ELF-1 (cell line): ENCODE data around the gene SIGLECL1.
"Not testable (repeated sequence)": the region's sequence is repeated elsewhere in the genome, so short reads cannot be mapped to it uniquely, and the experiment has no call there.

Source experiments
- DNase-seq: peaks from one replicate; pipeline ENCODE4 v3.0.0-alpha.2; 2016; ENCODE audit warnings: low read depth, low spot score

Gene SIGLECL1

GRCh38 chr19:51250786-51251467 is at the start of gene SIGLECL1:
TSS of gene SIGLECL1 (plus strand) at chr19:51251080. CDS start at chr19:51264073, 12,993 bp downstream.
- DNase-seq, result no peak

DNA sequence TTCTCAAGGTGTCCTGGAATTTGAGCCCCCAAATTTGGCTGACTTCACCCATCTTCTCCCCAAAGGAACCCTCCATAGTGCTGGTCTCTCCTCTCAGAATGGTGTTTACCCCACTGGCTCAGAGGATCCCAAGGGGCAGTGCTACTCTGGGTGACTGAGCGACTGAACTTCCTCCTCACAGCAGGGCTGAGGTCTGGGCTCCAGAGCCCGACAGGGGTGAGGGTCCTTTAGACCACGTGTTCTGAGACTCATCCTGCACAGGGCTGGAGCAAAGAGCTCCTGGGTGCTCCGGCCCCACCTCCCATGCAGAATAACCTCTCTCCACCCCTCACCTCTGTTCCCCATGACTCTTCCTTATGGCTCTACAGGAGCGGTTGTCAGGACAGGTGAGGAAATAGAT is 49.2 kb upstream of the SIGLECL1 start:
- no peak for DNase-seq

- DNase-seq, result no peak
Measured at GRCh38 chr19:51203916-51204315, 47.0 kb upstream of the SIGLECL1 start.

DNA sequence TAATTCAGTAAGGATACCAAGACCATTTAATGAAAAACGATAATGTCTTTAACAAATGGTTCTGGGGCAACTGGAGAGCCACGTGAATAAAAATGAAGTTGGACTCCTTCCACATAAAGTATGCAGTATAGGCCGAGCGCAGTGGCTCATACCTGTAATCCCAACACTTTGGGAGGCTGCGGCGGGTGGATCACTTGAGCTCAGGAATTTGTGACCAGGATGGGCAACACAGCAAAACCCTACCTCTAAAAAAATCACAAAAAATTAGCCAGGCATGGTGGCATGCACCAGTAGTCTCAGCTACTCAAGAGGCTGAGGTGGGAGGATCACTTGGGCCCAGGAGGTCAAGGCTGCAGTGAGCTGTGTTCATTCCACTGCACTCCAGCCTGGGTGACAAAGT is 46.6 kb upstream of the SIGLECL1 start:
- no peak for DNase-seq

DNA sequence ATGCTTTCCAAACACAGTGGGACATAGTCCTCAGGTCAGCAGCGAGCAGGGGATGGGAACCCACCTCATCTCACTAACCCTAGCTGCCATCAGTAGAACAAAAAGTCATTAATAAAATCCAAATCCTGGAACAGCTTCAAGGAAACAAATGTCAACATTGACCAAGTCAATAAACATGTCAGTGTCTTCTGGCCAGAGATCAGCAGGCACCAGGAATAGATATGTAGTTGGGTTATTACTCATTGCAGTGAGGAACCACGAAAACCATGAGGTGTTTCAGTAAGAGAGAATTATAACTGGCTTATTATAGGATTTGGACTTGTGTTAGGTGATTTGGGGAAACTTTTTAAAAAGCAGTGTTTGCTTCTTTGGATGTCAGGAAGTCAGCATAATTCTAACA is 43.1 kb upstream of the SIGLECL1 start:
- no peak for DNase-seq

- DNase-seq, result no peak
Measured at GRCh38 chr19:51210191-51210784, 40.6 kb upstream of the SIGLECL1 start.

DNA sequence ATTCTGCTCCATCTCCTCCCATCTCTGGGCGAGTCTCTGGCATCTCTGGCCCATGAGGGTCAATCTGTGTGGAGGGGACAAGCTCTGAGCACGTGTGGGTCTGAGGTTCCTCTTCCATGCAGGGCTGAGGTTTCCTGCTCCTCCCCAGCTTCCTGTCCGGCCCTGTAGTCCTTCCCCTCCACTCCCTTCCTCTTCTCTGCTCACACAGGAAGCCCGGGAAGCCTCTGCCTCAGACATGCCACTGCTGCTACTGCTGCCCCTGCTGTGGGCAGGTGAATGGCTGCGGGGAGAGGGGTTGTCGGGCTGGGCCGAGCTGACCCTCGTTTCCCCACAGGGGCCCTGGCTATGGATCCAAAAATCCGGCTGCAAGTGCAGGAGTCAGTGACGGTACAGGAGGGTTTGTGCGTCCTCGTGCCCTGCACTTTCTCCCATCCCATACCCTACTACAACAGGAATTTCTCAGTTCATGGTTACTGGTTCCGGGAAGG is 40.0 kb upstream of the SIGLECL1 start:
- not testable (repeated sequence) for DNase-seq

DNA sequence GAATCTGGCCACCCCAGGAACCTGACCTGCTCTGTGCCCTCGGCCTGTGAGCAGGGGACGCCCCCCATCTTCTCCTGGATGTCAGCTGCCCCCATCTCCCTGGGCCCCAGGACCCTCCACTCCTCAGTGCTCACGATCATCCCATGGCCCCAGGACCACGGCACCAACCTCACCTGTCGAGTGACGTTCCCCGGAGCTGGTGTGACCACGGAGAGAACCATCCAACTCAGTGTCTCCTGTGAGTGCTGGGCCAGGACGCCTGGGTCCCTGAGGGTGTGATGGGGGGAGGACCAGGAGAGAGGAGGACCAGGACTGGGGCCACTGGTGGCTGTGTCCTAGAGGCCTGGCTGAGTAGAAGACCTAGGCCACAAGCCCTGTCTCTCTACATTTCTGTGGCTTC is 39.0 kb upstream of the SIGLECL1 start:
- no peak for DNase-seq

DNA sequence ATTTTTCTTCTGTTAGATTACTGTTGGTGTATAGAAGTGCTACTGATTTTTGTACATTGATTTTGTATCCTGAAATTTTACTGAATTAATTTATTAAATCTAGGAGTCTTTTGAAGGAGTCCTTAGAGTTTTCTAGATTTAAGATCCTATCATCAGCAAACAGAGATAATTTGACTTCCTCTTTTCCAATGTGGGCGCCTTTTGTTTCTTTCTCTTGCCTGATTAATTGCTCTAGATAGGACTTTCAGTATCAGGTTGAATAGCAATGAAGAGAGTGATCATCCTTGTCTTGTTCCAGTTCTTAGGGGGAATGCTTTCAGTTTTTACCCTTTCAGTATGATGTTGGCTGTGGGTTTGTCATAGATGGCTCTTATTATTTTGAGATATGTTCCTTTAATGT is 31.6 kb upstream of the SIGLECL1 start:
- no peak for DNase-seq

GRCh38 chr19:51219971-51220370 is 30.9 kb upstream of the SIGLECL1 start:
- DNase-seq, result no peak

DNA sequence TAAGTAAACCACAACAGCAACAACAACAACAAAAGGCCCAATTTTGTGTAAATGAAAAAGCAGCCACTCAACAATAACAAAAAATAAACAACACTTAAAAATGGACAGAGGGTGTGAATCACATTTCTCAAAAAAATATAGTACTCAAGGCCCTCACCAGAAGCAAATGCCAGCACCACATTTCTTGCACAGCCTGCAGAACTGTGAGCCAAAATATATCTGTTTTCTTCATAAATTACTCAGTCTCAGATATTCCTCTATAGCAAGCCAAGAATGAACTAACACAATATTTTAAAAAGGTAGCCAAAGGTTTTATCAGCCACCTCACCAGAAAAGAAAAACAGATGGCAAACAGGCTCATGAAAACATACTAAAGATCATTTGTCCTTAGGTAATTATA is 29.9 kb upstream of the SIGLECL1 start:
- no peak for DNase-seq

GRCh38 chr19:51224163-51224641 is 26.7 kb upstream of the SIGLECL1 start:
- DNase-seq, result no peak

DNA sequence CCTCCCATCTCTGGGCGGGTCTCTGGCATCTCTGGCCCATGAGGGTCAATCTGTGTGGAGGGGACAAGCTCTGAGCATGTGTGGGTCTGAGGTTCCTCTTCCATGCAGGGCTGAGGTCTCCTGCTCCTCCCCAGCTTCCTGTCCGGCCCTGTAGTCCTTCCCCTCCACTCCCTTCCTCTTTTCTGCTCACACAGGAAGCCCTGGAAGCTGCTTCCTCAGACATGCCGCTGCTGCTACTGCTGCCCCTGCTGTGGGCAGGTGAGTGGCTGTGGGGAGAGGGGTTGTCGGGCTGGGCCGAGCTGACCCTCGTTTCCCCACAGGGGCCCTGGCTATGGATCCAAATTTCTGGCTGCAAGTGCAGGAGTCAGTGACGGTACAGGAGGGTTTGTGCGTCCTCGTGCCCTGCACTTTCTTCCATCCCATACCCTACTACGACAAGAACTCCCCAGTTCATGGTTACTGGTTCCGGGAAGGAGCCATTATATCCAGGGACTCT is 25.9 kb upstream of the SIGLECL1 start, which contains the start of gene CD33:
CD33 (plus strand) TSS at position 183 of the 496 bp plus-strand sequence; CDS start at position 222, 39 bp downstream.
- not testable (repeated sequence) for DNase-seq

- DNase-seq, result no peak
Measured at GRCh38 chr19:51226067-51226466, 24.8 kb upstream of the SIGLECL1 start.

DNA sequence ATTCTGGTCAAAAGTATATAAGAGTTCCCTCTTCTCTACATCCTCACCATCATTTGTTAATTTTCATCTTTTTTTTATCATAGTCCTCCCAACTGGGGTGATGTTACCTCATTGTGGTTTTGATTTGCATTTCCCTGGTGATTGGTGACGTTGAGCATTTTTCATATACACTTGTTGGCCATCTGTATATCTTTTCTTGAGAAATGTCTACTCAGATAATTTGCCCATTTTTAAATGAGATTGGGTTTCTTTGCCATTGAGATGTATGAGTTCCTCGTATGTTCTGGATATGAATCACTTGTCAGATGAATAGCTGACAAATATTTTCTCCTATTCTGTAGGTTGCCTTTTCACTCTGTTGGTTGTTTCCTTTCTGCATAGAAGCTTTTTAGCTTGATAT is 23.6 kb upstream of the SIGLECL1 start:
- DNase-seq, result no peak

- DNase-seq, result no peak
Measured at GRCh38 chr19:51227966-51228365, 22.9 kb upstream of the SIGLECL1 start.

DNA sequence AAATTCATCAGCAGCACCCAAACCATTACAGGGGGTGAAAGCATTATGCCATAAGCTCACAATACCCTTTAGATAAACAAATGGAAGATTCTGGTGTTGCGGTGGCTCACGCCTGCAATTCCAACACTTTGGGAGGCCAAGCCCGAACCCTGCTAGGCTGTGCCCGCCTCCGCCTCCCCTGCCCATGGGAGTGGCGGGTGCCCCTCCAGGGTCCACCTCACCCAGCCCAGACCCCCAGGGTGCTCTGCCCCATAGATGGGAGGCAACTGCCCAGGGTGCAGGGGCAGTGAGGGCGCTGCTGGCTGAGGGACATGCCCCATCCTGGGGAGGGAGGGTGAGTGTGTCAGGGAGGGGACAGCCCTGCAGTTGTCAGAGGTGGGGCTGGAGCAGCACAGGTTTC is 10.0 kb upstream of the SIGLECL1 start:
- no peak for DNase-seq

GRCh38 chr19:51242881-51243630 is 7.8 kb upstream of the SIGLECL1 start:
- DNase-seq, result no peak

DNA sequence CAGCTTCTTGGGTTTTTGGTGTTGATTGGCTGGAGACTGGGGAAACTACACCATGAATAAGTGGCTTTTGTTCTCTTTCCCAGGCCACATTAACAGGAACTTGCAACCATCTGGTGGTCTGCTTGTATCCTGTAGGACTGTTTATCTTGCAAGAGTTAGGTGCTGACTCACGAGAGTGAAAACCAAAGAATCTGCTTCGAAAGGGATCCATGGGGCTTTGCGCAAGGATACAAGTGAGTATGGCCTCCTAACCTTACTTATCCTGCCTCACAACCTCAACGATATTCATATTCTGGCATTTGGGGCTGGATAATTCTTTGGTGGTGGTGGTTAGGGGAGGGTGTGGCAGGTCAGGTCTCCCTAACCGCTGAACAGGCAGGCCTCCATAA is 4.7 kb upstream of the SIGLECL1 start:
- DNase-seq, result no peak

GRCh38 chr19:51247972-51248590 is 2.8 kb upstream of the SIGLECL1 start:
- DNase-seq, result no peak

- no peak for DNase-seq
Measured at GRCh38 chr19:51251468-51251820, 564 bp downstream of the SIGLECL1 start.
